Body of pancreas (tissue), 4 donors: Measurements from ENCODE around the gene ABI3BP.

Source experiments
- CTCF ChIP-seq, 7 experiments: fragments of 450-650 bp in 4 of 7; fragments of 200-600 bp in 3 of 7; sonication (generic) in 3 of 7; IDR thresholded peaks; one replicate each; pipeline ENCODE4 v1.5.1; 2016 to 2019; ENCODE audit warnings: antibody characterized with exemption in 7 of 7
- POLR2A ChIP-seq, 3 donors: fragments of 450-650 bp; IDR thresholded peaks; one replicate each; pipeline ENCODE4 v1.6.1; 2016; ENCODE audit warnings: antibody characterized with exemption in 3 of 3, mild to moderate bottlenecking in 2 of 3

DNA sequence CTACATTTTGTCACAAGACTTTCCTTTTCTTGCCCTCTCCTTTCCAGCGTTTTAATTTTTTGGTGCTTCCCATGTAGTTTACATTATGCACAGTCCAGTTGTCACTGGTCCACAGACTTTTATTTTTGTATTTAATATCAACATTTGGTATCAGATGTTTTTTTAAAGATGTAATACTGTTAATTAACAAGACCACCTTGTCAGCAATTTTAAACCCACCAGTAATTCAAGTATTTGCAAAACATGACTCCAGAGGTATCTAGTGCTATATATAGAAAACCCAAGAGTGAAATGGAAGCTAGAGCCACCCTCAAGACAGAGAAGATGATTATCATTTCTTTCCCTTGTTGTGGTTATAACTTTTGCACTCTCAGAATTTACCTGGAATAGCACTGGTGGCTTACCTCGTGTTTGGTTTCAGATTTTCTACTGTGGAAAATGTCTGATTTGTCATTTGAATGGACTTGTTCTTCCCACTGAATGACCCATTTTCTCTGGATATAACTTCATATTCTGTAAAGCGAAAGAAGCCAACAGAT, 227.7 kb downstream of the ABI3BP start:
- TF ChIP-seq CTCF (IDR thresholded peaks at IDR 0.05) (no peak), POLR2A (IDR thresholded peaks at IDR 0.05) (no peak)
